Neutrophil (primary cell): ENCODE data around the gene ERGIC1.

Experiments
- H3K27ac ChIP-seq: fragments of 200-600 bp; sonication (generic); 2 replicates; pipeline ENCODE4 v1.5.1; 2016; ENCODE audit warnings: mild to moderate bottlenecking, moderate library complexity
- H3K27me3 ChIP-seq: fragments of 200-600 bp; sonication (generic); 2 replicates; pipeline ENCODE4 v1.6.0; 2016; ENCODE audit warnings: mild to moderate bottlenecking
- H3K36me3 ChIP-seq: fragments of 200-600 bp; sonication (generic); 2 replicates; pipeline ENCODE4 v1.5.1; 2017
- H3K4me1 ChIP-seq, 2 experiments: fragments of 200-600 bp in 1 of 2; sonication (generic) in 1 of 2; 1 replicate in 1 of 2; 2 replicates in 1 of 2; pipeline versions ENCODE4 v1.5.1 to v1.6.1; 2013 to 2016; ENCODE audit warnings: low read depth in 1 of 2, low read length in 1 of 2, mild to moderate bottlenecking in 1 of 2, moderate library complexity in 1 of 2; ENCODE audit not compliant: control insufficient read depth in 1 of 2, insufficient read depth in 1 of 2
- H3K4me3 ChIP-seq, 2 experiments: fragments of 200-600 bp in 1 of 2; sonication (generic) in 1 of 2; 1 replicate in 1 of 2; 2 replicates in 1 of 2; pipeline ENCODE4 v1.5.1; 2013 to 2016; ENCODE audit warnings: low read depth in 1 of 2, low read length in 1 of 2, mild to moderate bottlenecking in 1 of 2, moderate library complexity in 1 of 2
- H3K9me3 ChIP-seq: fragments of 200-600 bp; sonication (generic); 2 replicates; pipeline ENCODE4 v1.5.1; 2016
- TF ChIP-seq, protein P1 (sequence below): fragments of 200-600 bp; sonication (generic); IDR thresholded peaks from 2 replicates; pipeline ENCODE4 v1.5.1; 2016; ENCODE audit warnings: antibody characterized with exemption

Gene ERGIC1

DNA sequence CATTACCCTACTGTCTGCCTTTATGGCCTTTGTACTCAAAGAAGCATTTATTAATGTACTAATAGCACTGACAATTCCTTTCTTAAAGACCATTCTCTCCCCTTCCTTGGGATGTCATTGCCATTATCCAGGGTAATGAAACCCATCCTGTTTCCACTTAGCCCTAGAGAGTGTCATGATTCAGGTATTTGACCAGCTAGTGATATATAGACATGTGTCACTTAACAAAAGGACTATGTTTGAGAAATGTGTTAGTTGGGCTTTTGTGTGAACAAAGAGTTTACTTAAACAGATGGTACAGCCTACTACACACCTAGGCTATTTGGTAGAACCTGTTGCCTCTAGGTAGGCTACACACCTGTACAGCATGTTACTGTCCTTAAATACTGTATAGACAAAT lies 151.5 kb downstream of the ERGIC1 start:
- TF ChIP-seq, protein P1, sequence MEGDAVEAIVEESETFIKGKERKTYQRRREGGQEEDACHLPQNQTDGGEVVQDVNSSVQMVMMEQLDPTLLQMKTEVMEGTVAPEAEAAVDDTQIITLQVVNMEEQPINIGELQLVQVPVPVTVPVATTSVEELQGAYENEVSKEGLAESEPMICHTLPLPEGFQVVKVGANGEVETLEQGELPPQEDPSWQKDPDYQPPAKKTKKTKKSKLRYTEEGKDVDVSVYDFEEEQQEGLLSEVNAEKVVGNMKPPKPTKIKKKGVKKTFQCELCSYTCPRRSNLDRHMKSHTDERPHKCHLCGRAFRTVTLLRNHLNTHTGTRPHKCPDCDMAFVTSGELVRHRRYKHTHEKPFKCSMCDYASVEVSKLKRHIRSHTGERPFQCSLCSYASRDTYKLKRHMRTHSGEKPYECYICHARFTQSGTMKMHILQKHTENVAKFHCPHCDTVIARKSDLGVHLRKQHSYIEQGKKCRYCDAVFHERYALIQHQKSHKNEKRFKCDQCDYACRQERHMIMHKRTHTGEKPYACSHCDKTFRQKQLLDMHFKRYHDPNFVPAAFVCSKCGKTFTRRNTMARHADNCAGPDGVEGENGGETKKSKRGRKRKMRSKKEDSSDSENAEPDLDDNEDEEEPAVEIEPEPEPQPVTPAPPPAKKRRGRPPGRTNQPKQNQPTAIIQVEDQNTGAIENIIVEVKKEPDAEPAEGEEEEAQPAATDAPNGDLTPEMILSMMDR, result no peak
- H3K36me3 ChIP-seq, result peaks cover 29% of the 10 kb centered on the region
- H3K27me3 ChIP-seq, result no peaks in the 10 kb centered on the region
- no peak overlapping the region for H3K4me3 ChIP-seq
- no peaks in the 10 kb centered on the region for H3K9me3 ChIP-seq
- H3K27ac ChIP-seq, result peak overlapping the region; percentile 39
- peaks cover 22 to 25% of the 10 kb centered on the region in 2 experiments for H3K4me1 ChIP-seq

DNA sequence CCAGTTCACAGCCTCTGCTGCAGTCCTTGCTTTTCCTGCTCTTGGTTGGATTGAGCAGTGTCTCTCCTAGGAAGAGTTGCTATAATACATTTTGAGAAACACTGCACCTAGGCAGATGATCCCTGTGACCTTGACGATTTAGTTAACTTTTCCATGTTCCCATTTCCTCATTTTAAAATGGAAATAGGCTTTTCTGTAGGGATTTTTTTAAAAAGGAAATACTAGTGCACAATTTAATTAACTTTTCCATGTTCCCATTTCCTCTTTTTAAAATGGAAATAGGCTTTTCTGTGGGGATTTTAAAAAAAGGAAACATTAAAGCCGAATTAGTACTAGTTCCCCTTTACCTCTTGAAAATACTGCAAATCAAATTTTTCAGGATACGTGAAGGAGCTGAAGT lies 154.2 kb downstream of the ERGIC1 start:
- Histone ChIP-seq H3K27ac (no peak overlapping the region), H3K9me3 (no peaks in the 10 kb centered on the region), H3K36me3 (peaks cover 40% of the 10 kb centered on the region), H3K27me3 (no peaks in the 10 kb centered on the region), H3K4me1 (peaks cover 19 to 24% of the 10 kb centered on the region in 2 experiments), H3K4me3 (no peak overlapping the region)
- TF ChIP-seq, protein P1, result no peak

DNA sequence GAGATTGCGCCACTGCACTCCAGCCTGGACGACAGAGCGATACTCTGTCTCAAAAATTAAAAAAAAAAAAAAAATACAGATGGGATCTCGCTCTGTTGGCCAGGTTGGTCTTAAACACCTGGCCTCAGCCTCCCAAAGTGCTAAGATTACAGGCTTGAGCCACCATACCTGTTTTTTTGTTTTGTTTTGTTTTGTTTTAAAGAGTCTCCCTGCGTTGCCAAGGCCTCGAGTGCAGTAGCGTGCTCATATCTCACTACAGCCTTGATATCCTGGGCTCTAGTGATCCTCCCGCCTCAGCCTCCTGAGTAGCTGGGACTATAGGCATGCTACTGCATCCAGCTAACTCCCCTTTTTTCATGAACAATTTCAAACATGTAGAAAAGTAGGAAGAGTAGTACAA lies 156.7 kb downstream of the ERGIC1 start:
- Histone ChIP-seq H3K36me3 (peaks cover 52% of the 10 kb centered on the region), H3K27me3 (no peaks in the 10 kb centered on the region), H3K4me1 (peaks cover 3 to 8% of the 10 kb centered on the region in 2 experiments)

DNA sequence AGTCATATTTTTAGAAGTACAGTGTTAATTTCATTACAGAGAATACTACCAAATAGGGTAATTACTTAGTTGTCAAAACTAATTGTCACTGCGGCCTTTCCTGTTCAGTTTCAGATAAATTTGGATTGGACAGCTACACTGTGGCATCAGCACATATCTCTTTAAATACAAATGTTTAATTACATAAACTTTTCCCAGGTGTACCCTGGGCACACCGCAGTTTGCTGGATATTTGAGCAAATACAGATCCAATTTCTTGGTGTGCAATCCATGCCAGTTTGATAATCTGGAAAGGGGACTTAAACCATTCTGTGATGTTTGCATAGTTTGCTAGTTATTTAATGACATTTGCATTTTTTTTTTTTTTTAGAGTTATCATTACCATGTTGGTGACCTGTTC lies 160.4 kb downstream of the ERGIC1 start:
- Histone ChIP-seq H3K27ac (peak overlapping the region; percentile 25), H3K4me1 (no peaks in the 10 kb centered on the region), H3K4me3 (no peak overlapping the region), H3K9me3 (no peaks in the 10 kb centered on the region), H3K36me3 (peaks cover 50% of the 10 kb centered on the region), H3K27me3 (no peaks in the 10 kb centered on the region)
- TF ChIP-seq, protein P1, result no peak

More for the DNA sequence above, 156.7 kb downstream of the ERGIC1 start:
- no peaks in the 10 kb centered on the region for H3K9me3 ChIP-seq
- TF ChIP-seq, protein P1, result no peak
- no peak overlapping the region for H3K4me3 ChIP-seq
- no peak overlapping the region for H3K27ac ChIP-seq

DNA sequence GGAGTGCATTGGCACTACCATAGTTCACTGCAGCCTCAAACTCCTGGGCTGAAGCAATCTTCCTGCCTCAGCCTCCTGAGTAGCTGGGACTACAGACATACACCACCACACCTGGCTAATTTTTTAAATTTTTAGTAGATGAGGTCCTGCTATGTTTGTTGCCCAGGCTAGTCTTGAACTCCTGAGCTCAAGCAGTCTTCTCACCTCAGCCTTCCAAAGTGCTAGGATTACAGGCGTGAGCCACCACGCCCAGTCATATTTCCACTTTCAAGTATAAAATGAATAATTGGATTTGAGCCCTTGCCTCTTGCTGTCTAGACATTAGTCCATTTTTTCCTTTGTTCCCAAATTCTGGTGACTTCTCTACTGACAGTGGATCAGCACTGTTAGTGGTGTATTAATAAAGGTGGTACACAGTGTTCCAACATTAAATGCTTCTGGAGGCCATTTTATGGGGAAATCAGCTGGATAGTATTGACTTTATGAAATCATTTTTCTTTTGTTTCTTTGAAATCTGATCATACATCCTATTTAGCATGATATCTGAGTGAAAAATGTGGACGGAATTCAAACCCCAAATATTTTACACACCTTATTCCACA lies 165.4 kb downstream of the ERGIC1 start:
- H3K36me3 ChIP-seq, result peaks cover 45% of the 10 kb centered on the region
- peak overlapping the region; percentile 16 for H3K27ac ChIP-seq
- H3K27me3 ChIP-seq, result no peaks in the 10 kb centered on the region
- H3K4me1 ChIP-seq, result peaks cover 0 to 9% of the 10 kb centered on the region in 2 experiments
- TF ChIP-seq, protein P1, result no peak
- no peak overlapping the region for H3K4me3 ChIP-seq
- no peaks in the 10 kb centered on the region for H3K9me3 ChIP-seq
